ENCODE data around the gene RRP15.

DNA sequence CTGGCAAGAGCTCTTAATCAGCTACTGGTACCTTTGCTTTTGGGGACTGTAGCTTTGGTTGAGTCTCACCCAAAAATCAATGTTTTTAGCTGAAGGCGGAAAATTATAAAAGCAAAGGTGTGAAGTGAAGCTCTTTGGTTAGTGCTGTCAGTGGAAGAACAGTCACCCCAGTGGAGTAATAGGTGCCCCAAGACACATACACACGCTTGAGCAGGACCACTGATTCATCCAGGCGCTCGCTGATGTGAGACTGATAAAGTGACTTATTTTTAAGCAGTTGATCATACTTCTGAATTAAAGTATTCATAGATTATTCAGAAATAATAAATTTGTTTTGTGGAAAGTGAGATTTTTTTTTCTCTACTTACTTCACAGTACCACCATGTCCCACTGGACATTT lies 97.2 kb downstream of the RRP15 start:
- TF ChIP-seq POLR2AphosphoS5 (IDR thresholded peaks at IDR 0.05) = no peak
- TF ChIP-seq, protein P1, sequence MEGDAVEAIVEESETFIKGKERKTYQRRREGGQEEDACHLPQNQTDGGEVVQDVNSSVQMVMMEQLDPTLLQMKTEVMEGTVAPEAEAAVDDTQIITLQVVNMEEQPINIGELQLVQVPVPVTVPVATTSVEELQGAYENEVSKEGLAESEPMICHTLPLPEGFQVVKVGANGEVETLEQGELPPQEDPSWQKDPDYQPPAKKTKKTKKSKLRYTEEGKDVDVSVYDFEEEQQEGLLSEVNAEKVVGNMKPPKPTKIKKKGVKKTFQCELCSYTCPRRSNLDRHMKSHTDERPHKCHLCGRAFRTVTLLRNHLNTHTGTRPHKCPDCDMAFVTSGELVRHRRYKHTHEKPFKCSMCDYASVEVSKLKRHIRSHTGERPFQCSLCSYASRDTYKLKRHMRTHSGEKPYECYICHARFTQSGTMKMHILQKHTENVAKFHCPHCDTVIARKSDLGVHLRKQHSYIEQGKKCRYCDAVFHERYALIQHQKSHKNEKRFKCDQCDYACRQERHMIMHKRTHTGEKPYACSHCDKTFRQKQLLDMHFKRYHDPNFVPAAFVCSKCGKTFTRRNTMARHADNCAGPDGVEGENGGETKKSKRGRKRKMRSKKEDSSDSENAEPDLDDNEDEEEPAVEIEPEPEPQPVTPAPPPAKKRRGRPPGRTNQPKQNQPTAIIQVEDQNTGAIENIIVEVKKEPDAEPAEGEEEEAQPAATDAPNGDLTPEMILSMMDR (IDR thresholded peaks at IDR 0.05 in 8 of 11, conservative IDR thresholded peaks at IDR 0.05 in 3 of 11) = no peak
